Measurements from ENCODE around the gene CFI.

DNA sequence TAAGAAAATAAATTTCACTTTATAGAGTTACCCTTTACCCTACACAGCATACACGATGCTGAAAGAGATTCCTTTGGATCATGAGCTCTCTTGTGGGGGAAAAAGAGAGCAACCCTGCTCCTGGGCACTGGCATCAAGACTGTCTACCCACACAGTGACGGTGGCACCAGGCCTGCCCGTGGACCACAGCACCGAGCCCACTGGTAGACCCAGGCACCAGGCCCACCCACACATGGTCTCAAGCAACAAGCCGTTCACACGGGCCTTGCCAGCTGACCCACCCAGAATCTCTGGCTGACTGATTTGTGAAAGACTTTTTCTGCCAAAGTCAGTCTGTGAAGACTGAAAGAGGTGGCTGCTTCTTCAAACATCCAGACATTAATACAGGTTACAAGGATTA lies 6.7 kb downstream of the CFI start:
- TF ChIP-seq CTCF (IDR thresholded peaks at IDR 0.05) (no peak), POLR2A (IDR thresholded peaks at IDR 0.05) (no peak)
